Inflammatory macrophage treated with lipopolysaccharide for 1 hour (primary cell): Measurements from ENCODE around the gene NYNRIN.
A peak's percentile ranks its signal among the peaks of the same experiment; 100 is the strongest.
"Not testable (repeated sequence)": the region's sequence is repeated elsewhere in the genome, so short reads cannot be mapped to it uniquely, and the experiment has no call there.

ENCODE experiments used
- DNase-seq, 2 donors: peaks; one replicate each; pipeline ENCODE4 v3.0.0-alpha.2; 2020 to 2022

The NYNRIN gene

GRCh38 chr14:24398653-24399446, at the start of gene NYNRIN:
Gene NYNRIN (plus strand): TSS chr14:24399003. CDS start chr14:24399247, 244 bp downstream.
- no peak for DNase-seq

DNA sequence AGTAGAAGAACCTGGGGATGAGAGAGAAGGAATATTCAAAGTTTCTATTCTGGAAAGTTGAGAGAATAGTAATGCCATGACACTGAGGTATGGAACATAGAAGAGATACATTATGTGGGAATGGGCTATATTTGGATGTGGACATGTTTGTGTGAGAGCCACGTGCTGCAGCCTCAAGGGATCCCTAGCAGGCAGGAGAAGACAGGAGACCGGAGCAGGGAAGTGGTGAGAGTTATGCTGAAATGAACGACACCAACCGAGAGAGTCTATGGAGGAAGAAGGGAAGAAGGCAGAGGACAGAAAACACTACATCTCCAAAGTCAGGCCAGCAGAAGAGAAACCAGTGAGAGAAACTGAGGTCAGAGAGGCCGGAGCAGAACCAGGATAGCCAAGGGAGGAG, 49.1 kb upstream of the NYNRIN start:
- DNase-seq, result no peak

- peak in 1 of 2 donors; percentile 25 for DNase-seq
Measured at GRCh38 chr14:24351517-24351916, 47.3 kb upstream of the NYNRIN start.

DNA sequence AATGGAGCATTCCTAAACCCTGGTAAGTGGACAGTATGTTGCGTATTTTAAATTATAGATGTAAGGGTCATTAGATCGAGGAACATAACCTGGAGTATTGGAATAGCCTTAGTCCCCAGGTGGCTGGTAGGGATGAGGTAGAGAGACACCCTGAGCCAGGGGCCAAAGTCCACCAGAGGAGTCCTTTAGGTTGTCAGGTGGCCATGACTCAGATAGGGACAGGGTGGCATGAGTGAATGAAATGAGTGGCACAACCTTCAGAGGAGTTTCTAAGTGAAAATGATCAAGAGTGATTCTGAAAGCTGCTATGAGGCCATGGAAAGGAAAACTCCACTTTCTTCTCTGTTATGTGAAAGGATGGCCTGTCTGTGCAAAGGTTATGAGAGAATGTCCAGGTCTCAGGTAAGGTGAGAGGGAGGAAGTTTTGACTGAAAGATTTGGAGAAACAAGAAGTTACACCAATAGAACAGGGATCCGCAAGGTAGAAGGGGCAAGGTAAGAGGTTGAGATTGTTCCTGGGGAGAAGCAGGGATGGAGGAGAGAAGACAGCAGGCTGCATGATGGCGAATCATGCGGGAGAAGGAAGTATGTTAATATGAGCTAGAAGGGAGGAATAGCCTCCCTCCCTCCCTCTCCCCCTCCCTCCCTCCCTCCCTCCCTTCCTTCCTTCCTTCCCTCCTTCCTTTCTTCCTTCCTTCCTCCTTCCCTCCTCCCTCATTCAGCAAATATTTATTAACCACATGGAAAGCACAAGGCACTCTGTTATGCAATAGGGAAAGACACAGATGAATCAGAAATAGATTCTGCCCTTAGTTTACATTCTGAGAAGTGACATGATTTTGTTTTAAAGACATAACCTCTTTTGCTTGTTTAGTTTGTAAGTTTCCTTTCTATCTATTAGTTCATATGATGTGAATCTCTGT, 45.0 kb upstream of the NYNRIN start:
- DNase-seq, result peak; percentile 51 to 58

- DNase-seq, result not testable (repeated sequence)
Measured at GRCh38 chr14:24354482-24354825, 44.3 kb upstream of the NYNRIN start.

- DNase-seq, result no peak
Measured at GRCh38 chr14:24355009-24355408, 43.8 kb upstream of the NYNRIN start.

DNA sequence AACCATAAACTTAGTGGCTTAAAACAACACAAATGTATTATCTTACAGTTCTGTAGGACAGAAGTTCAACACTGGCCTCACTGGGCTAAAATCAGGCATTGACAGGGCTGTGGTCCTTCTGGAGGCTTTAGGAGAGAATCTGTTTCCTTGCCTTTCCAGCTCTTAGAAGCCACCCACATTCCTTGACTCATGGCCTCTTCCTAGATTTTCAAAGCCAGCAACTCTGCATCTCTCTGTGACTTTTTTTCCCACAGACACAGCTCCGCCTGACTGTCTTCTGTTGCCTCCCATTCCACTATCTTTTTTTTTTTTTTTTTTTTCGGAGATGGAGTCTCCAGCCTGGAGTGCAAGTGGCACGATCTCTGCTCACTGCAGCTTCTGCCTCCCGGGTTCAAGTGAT, 42.6 kb upstream of the NYNRIN start:
- DNase-seq, result no peak

DNA sequence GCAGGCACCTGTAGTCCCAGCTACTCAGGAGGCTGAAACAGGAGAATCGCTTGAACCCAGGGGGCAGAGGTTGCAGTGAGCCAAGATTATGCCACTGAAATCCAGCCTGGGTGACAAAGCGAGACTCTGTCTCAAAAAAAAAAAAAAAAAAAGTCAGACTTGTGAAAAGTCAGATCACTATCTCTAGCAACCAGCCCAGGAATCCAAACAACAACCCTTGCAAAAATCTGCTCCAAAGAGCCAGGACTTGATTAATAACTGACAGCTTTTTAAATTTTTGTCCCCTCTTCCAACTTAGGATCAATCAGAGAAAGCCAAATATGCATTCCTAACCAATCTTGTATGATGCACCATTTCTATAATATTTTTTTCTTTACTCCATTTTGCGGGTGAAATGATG, 38.5 kb upstream of the NYNRIN start:
- no peak for DNase-seq

GRCh38 chr14:24361326-24361725, 37.5 kb upstream of the NYNRIN start:
- DNase-seq, result peak in 1 of 2 donors; percentile 32

- DNase-seq, result no peak
Measured at GRCh38 chr14:24362241-24362960, 36.4 kb upstream of the NYNRIN start.

DNA sequence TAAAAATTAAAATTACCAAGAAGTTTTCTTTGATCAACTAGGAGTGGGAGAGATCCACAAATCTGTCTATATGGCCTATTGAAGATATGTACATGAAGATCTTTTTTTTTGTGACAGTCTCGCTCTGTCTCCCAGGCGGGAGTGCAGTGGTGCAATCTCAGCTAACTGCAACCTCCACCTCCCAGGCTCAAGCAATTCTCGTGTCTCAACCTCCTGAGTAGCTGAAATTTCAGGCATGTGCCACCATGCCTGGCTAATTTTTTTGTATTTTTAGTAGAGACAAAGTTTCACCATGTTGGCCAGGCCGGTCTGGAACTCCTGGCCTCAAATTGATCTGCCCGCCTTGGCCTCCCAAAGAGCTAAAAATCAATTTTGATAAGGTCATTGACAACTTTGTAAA, 35.4 kb upstream of the NYNRIN start:
- no peak for DNase-seq

DNA sequence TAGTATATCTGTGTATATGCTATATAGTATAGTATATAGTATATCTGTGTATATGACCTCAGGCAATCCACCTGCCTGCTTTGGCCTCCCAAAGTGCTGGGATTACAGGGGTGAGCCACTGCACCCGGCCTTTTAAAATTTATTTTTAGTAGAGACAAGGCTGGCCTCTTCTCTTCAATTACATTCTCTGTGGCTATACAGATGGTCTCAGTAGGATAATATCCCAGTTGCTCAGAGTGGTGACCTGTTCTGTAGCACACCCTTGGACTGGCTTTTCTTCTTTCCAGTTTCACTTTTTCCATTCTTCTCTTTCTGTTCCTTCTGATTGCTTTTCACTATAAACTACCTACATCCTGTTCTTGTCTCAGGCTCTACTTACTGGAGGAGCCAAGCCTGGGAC, 34.0 kb upstream of the NYNRIN start:
- DNase-seq, result no peak

DNA sequence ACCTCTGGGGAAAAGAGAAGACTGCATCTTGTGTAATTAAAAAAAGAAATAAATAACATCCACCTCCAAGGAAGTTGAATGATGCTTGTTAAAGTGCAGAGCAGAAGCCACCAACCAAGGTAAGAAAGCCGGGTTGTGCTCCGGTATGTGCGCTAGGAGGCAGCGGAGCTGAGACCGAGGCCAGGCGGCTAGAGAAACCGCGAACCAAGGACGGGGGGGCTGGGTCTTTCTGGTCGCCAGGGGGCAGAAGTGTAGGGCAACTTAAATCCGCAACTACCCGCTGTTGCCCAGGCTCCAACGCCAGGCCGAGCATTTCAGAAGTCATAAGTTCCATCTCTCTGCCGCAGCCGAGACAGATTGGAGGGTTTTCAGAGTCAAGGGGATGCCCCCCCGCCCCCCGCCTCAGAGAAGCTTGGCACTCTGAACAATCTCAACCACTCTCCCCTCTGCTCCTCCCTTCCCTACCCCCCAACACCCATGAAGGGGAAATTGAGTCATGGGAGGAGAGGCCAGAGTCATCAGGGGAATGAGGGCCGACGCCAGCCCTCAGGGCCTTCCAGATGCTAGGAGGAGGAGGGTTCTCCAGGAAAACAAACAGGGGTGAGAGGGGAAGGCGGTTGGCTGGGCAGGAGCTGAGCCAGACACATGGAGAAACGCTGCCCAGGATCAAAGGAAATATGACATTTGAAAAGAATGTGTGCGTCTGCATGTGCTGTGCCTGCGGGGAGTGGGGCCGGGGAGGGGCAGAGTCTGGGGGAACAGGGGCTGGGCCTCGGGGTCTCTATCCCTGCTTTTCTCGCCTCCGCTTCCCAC, 33.0 kb upstream of the NYNRIN start:
- peak; percentile 59 to 77 for DNase-seq

DNA sequence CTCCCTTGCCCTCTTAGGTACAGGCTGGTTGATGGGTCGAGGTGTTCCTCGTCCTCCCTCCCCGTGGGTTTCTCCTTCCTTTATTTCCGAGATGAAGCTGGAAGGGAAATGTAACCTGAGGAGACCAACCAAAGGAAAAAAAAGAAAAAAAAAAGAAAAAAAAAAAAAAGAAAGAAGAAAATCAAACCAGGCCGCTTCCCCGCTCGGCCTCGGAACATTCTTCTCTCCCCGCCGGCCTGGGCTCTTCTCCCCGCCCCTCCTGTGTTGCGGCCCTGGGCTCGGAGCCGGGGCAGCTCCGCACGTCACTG, 32.4 kb upstream of the NYNRIN start:
- DNase-seq, result no peak

DNA sequence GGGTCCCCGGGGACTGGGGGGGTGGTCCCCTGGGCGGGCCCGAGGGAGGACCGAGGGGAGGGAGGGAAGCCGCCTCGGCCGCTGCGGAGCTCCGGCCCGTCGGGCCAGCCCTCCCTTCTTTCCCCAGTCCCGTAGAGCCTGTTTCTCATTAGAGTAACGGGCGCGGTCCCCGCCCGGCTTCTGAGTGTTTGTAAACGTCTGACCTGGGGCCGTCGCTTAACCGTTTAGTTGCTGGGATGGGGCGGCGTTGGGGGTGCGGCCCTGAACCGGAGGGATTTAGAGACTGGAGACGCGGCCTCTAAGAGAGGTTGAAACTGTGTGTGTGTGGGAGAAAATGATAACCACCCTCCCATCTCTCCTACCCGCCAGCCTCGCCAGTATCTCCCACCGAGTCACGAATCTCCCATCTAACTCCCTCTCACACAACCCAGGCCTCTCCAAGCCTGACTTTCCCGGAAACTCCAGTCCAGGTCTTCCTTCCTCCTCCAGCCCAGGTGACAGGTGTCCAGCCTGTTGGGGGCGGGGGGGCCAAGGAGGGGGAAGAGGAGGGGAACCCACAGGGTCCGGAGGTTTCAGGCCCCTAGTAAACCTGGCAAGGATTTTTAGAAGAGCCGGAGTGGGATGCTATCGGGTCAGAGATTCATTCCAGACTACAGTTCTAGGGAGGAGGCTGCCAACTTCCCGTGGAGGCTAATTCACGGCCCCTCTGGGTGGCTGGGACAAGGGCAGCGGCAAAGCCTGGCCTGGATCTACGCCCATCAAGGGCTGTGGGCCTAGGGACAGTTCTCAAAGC, 31.9 kb upstream of the NYNRIN start:
- DNase-seq, result no peak

DNA sequence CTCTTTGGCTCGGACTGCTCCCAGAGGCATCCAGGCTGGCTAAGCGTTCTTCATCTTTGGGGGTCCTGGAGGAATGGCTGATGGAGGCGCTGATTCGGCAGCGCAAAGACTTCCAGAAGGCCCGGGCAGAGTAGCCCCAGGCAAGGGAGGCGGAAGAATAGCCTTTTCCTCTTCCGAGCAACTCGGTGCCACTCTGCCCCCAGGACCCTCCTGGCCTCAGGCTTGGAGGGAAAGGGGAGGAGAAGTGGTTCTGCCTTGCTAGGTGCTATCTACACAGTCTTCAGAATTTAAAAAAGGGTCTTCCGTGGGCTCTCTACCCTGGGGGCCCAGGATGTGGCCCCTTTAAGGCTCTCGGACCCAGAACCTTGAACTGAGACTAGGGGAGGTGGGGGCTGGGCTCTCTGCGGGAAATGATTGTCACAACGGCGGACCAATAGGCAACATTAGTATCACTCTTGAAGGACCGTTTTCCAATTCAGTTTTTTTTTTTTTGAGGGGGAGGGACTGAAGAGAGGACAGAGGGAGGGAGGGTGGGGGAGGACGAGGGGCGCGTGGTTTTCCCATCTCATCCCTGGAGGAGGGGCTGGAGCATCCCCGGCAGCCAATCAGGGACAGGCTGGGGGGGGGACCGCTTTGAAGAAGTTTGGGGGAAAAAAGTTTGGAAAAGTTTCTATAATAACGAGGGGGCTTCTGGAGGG, 31.1 kb upstream of the NYNRIN start, which contains the start of gene NFATC4:
Gene NFATC4, plus strand, starts transcription at position 671 of the 698 bp plus-strand sequence. CDS start 157 bp downstream, outside the sequence.
- DNase-seq, result no peak

DNA sequence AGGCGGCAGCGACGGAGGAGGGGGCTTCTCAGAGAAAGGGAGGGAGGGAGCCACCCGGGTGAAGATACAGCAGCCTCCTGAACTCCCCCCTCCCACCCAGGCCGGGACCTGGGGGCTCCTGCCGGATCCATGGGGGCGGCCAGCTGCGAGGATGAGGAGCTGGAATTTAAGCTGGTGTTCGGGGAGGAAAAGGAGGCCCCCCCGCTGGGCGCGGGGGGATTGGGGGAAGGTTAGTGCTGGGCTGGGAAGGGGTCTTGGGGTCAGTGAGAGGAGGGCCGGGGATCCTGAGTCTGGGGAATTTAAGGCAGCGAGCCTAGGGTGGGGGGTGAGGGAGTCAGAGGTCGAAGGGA, 30.6 kb upstream of the NYNRIN start:
- DNase-seq, result no peak

GRCh38 chr14:24368562-24369252, 30.1 kb upstream of the NYNRIN start:
- DNase-seq, result no peak

DNA sequence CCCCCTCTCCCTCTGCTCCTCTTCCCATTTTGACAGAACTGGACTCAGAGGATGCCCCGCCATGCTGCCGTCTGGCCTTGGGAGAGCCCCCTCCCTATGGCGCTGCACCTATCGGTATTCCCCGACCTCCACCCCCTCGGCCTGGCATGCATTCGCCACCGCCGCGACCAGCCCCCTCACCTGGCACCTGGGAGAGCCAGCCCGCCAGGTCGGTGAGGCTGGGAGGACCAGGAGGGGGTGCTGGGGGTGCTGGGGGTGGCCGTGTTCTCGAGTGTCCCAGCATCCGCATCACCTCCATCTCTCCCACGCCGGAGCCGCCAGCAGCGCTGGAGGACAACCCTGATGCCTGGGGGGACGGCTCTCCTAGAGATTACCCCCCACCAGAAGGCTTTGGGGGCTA, 29.3 kb upstream of the NYNRIN start:
- DNase-seq, result no peak

DNA sequence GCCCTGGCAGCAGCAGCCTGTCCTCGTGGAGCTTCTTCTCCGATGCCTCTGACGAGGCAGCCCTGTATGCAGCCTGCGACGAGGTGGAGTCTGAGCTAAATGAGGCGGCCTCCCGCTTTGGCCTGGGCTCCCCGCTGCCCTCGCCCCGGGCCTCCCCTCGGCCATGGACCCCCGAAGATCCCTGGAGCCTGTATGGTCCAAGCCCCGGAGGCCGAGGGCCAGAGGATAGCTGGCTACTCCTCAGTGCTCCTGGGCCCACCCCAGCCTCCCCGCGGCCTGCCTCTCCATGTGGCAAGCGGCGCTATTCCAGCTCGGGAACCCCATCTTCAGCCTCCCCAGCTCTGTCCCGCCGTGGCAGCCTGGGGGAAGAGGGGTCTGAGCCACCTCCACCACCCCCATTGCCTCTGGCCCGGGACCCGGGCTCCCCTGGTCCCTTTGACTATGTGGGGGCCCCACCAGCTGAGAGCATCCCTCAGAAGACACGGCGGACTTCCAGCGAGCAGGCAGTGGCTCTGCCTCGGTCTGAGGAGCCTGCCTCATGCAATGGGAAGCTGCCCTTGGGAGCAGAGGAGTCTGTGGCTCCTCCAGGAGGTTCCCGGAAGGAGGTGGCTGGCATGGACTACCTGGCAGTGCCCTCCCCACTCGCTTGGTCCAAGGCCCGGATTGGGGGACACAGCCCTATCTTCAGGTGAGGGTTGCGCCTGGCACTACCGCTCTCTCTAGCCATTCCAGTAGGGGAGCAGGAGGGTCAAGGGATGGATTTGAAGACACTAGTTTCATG, 28.7 kb upstream of the NYNRIN start:
- no peak for DNase-seq
